Adipose tissue (tissue), 3 donors: ENCODE measurements around the gene CLPTM1L. TPM values are rescaled to one million over a fixed set of nuclear protein-coding genes. Genes with fewer than 3 reads are reported as not detected.
"Not testable (repeated sequence)": the region's sequence is repeated elsewhere in the genome, so short reads cannot be mapped to it uniquely, and the experiment has no call there.

ENCODE experiments used
- H3K27ac ChIP-seq: one replicate; pipeline ENCODE4 v1.5.1; 2013; ENCODE audit warnings: low read depth, low read length
- WGBS, 3 donors: extraction: QIAGEN DNeasy Blood & Tissue Kit; methylation state at CpG; one replicate each; pipeline ENCODE4 v1.1.7; 2013; 5-methylcytosine and 5-hydroxymethylcytosine counted together
- polyA plus RNA-seq, 3 donors: library from polyadenylated mRNA; stranded (reverse); fragments of 200-250 nt; gene quantifications; one replicate each; pipeline ENCODE4 v1.2.3, GENCODE V29; 2013
- donor health status: healthy with polysubstance abuse.
- donor health status: Bipolar disorder and iron deficiency.
- donor health status: healthy.

CLPTM1L gene
- polyA plus RNA-seq, 3 donors, result 77.1 to 87.6 (median 84.9) TPM

GRCh38 chr5:1346627-1347440 is 1.9 kb upstream of the CLPTM1L start:
- WGBS, 3 donors, result 83 to 90% (median 85%) methylated on average over 21 of the region's 21 CpGs
- H3K27ac ChIP-seq, result no peak overlapping the region

GRCh38 chr5:1345876-1346626 is 1.2 kb upstream of the CLPTM1L start:
- 75 to 84% (median 80%) methylated on average over 27 of the region's 27 CpGs for WGBS, 3 donors
- H3K27ac ChIP-seq, result no peak overlapping the region

- H3K27ac ChIP-seq, result peak overlapping the region; percentile 36
- WGBS, 3 donors, result 4 to 10% (median 7%) methylated on average over 39 to 61 of the region's 61 CpGs
These were observed 683 bp downstream of the CLPTM1L start for GRCh38 chr5:1343931-1344901.

- 46 to 84% (median 75%) methylated on average over 9 of the region's 9 CpGs for WGBS, 3 donors
- no peak overlapping the region for H3K27ac ChIP-seq
These were observed 1.6 kb downstream of the CLPTM1L start for GRCh38 chr5:1343315-1343751.

- 93 to 97% (median 93%) methylated on average over 14 of the region's 14 CpGs for WGBS, 3 donors
- H3K27ac ChIP-seq, result not testable (repeated sequence)
These were observed 2.2 kb downstream of the CLPTM1L start for GRCh38 chr5:1342711-1343110.

GRCh38 chr5:1342268-1342667 is 2.6 kb downstream of the CLPTM1L start:
- 93 to 94% (median 93%) methylated on average over 12 of the region's 12 CpGs for WGBS, 3 donors
- no peak overlapping the region for H3K27ac ChIP-seq

GRCh38 chr5:1341863-1342262 is 3.0 kb downstream of the CLPTM1L start:
- H3K27ac ChIP-seq, result no peak overlapping the region
- WGBS, 3 donors, result 88 to 93% (median 89%) methylated on average over 15 of the region's 15 CpGs

- not testable (repeated sequence) for H3K27ac ChIP-seq
- WGBS, 3 donors, result 90 to 93% (median 91%) methylated on average over 14 to 17 of the region's 17 CpGs
These were observed 5.1 kb downstream of the CLPTM1L start for GRCh38 chr5:1339818-1340210.

- WGBS, 3 donors, result 93 to 97% (median 93%) methylated on average over 27 to 33 of the region's 34 CpGs
- not testable (repeated sequence) for H3K27ac ChIP-seq
These were observed 5.6 kb downstream of the CLPTM1L start for GRCh38 chr5:1339139-1339817.

- 89 to 92% (median 92%) methylated on average over 22 of the region's 22 CpGs for WGBS, 3 donors
- no peak overlapping the region for H3K27ac ChIP-seq
These were observed 6.3 kb downstream of the CLPTM1L start for GRCh38 chr5:1338506-1339070.

GRCh38 chr5:1338196-1338490 is 6.8 kb downstream of the CLPTM1L start:
- no peak overlapping the region for H3K27ac ChIP-seq
- WGBS, 3 donors, result 88 to 95% (median 92%) methylated on average over 12 of the region's 12 CpGs

- no peak overlapping the region for H3K27ac ChIP-seq
- 90 to 94% (median 92%) methylated on average over 22 of the region's 22 CpGs for WGBS, 3 donors
These were observed 7.3 kb downstream of the CLPTM1L start for GRCh38 chr5:1337489-1338195.

GRCh38 chr5:1336749-1337488 is 8.0 kb downstream of the CLPTM1L start:
- no peak overlapping the region for H3K27ac ChIP-seq
- 85 to 90% (median 88%) methylated on average over 22 of the region's 22 CpGs for WGBS, 3 donors

- WGBS, 3 donors, result 91 to 97% (median 96%) methylated on average over 13 to 14 of the region's 14 CpGs
- H3K27ac ChIP-seq, result no peak overlapping the region
These were observed 8.8 kb downstream of the CLPTM1L start for GRCh38 chr5:1336106-1336561.

GRCh38 chr5:1335540-1336095 is 9.3 kb downstream of the CLPTM1L start:
- 84 to 92% (median 85%) methylated on average over 19 of the region's 19 CpGs for WGBS, 3 donors
- H3K27ac ChIP-seq, result no peak overlapping the region

- H3K27ac ChIP-seq, result no peak overlapping the region
- 96 to 97% (median 97%) methylated on average over 32 of the region's 32 CpGs for WGBS, 3 donors
These were observed 9.9 kb downstream of the CLPTM1L start for GRCh38 chr5:1334831-1335539.
